CD14-positive monocyte (primary cell): ENCODE results near the gene DSC3. TPM values are rescaled to one million over a fixed set of nuclear protein-coding genes. Genes with fewer than 3 reads are reported as not detected.

ENCODE experiments used
- DNase-seq, 3 donors: peaks; one replicate each; pipeline ENCODE4 v3.0.0-alpha.2; 2011 to 2022
- H2AFZ ChIP-seq: 2 replicates; pipeline ENCODE4 v1.6.0; 2012; ENCODE audit warnings: mild to moderate bottlenecking, low read depth, low read length, inconsistent platforms; ENCODE audit not compliant: insufficient read depth, poor library complexity, severe bottlenecking
- H3K27ac ChIP-seq, 2 donors: 1 replicate in 1 of 2; 2 replicates in 1 of 2; pipeline ENCODE4 v1.5.1; 2012 to 2013; ENCODE audit warnings: low read length in 2 of 2, control low read depth in 1 of 2, inconsistent platforms in 1 of 2, low read depth in 1 of 2, mild to moderate bottlenecking in 1 of 2
- H3K27me3 ChIP-seq, 2 donors: one replicate each; pipeline versions ENCODE4 v1.6.0 to v1.6.1; 2011 to 2013; ENCODE audit warnings: low read length in 2 of 2; ENCODE audit not compliant: control insufficient read depth in 2 of 2, insufficient read depth in 2 of 2
- H3K36me3 ChIP-seq, 2 donors: replicated peaks in 1 of 2; 1 replicate in 1 of 2; 2 replicates in 1 of 2; pipeline versions ENCODE4 v1.5.1 to v1.6.1; 2012 to 2013; ENCODE audit warnings: low read length in 2 of 2, control low read depth in 1 of 2, inconsistent platforms in 1 of 2, mild to moderate bottlenecking in 1 of 2; ENCODE audit not compliant: insufficient read depth in 2 of 2, control insufficient read depth in 1 of 2
- H3K4me1 ChIP-seq, 2 donors: 1 replicate in 1 of 2; 2 replicates in 1 of 2; pipeline versions ENCODE4 v1.5.1 to v1.6.1; 2012 to 2013; ENCODE audit warnings: low read length in 2 of 2, control low read depth in 1 of 2, inconsistent platforms in 1 of 2, mild to moderate bottlenecking in 1 of 2, moderate library complexity in 1 of 2; ENCODE audit not compliant: insufficient read depth in 2 of 2, control insufficient read depth in 1 of 2
- H3K4me2 ChIP-seq: replicated peaks from 2 replicates; pipeline ENCODE3; 2012; ENCODE audit warnings: low read length, moderate library complexity, mild to moderate bottlenecking; ENCODE audit not compliant: poor library complexity, severe bottlenecking; ENCODE audit errors: extremely low read depth
- H3K4me3 ChIP-seq, 3 experiments: fragments of 200-600 bp in 1 of 3; sonication (generic) in 1 of 3; replicated peaks in 1 of 3; 1 replicate in 2 of 3; 2 replicates in 1 of 3; pipeline ENCODE4 v1.5.1; 2011 to 2013; ENCODE audit warnings: low read length in 3 of 3, mild to moderate bottlenecking in 3 of 3, control low read depth in 2 of 3, low read depth in 2 of 3, inconsistent platforms in 1 of 3, moderate library complexity in 1 of 3
- H3K79me2 ChIP-seq: 2 replicates; pipeline ENCODE4 v1.6.0; 2012; ENCODE audit warnings: mild to moderate bottlenecking, control low read depth, inconsistent platforms, low read length, moderate library complexity; ENCODE audit not compliant: insufficient read depth
- H3K9ac ChIP-seq: 2 replicates; pipeline ENCODE4 v1.6.0; 2017; ENCODE audit warnings: low read length, mild to moderate bottlenecking; ENCODE audit not compliant: insufficient read depth, poor library complexity, severe bottlenecking
- H3K9me3 ChIP-seq, 2 donors: replicated peaks in 1 of 2; 1 replicate in 1 of 2; 2 replicates in 1 of 2; pipeline versions ENCODE4 v1.5.1 to v1.6.1; 2012 to 2013; ENCODE audit warnings: low read length in 2 of 2, control low read depth in 1 of 2; ENCODE audit not compliant: control insufficient read depth in 1 of 2, insufficient read depth in 1 of 2
- H4K20me1 ChIP-seq: 2 replicates; pipeline ENCODE4 v1.6.0; 2012; ENCODE audit warnings: mild to moderate bottlenecking, low read length, control low read depth, moderate library complexity; ENCODE audit not compliant: insufficient read depth
- H3K27ac Mint-ChIP-seq, 7 donors: one replicate each; pipeline ENCODE4 v1.8.0; 2020; ENCODE audit warnings: mild to moderate bottlenecking in 7 of 7, mixed read lengths in 7 of 7, moderate library complexity in 6 of 7, inconsistent platforms in 2 of 7
- H3K27me3 Mint-ChIP-seq, 3 donors: one replicate each; pipeline ENCODE4 v1.8.0; 2021 to 2022; ENCODE audit warnings: low read depth in 3 of 3, mild to moderate bottlenecking in 3 of 3, mixed read lengths in 3 of 3, moderate library complexity in 3 of 3, inconsistent platforms in 1 of 3
- H3K36me3 Mint-ChIP-seq, 2 donors: one replicate each; pipeline ENCODE4 v1.8.0; 2020; ENCODE audit warnings: mixed read lengths in 2 of 2, inconsistent platforms in 1 of 2, mild to moderate bottlenecking in 1 of 2
- H3K4me1 Mint-ChIP-seq: one replicate; pipeline ENCODE4 v1.8.0; 2020; ENCODE audit warnings: mild to moderate bottlenecking, mixed read lengths
- H3K4me3 Mint-ChIP-seq, 2 donors: one replicate each; pipeline ENCODE4 v1.8.0; 2020; ENCODE audit warnings: mild to moderate bottlenecking in 2 of 2, mixed read lengths in 2 of 2, moderate library complexity in 1 of 2
- H3K9me3 Mint-ChIP-seq, 7 donors: one replicate each; pipeline ENCODE4 v1.8.0; 2020 to 2022; ENCODE audit warnings: mixed read lengths in 7 of 7, mild to moderate bottlenecking in 6 of 7, moderate library complexity in 6 of 7, inconsistent platforms in 2 of 7
- CTCF ChIP-seq: fragments of 200-600 bp; IDR thresholded peaks from one replicate; pipeline ENCODE4 v1.8.0; 2022; ENCODE audit warnings: antibody characterized with exemption, mild to moderate bottlenecking
- WGBS: methylation state at CpG from one replicate; pipeline ENCODE4 v1.1.5; 2013; ENCODE audit warnings: missing lambda C conversion rate; ENCODE audit not compliant: insufficient coverage; 5-methylcytosine and 5-hydroxymethylcytosine counted together
- intact Hi-C, 2 donors: fragments of 100-400 bp; cut with micrococcal nuclease; formaldehyde crosslinking; loops; one replicate each; pipeline versions ENCODE4 v1.15.0 to v1.15.1; 2023
- polyA plus RNA-seq, 3 donors: library from polyadenylated mRNA; depleted of rRNA in 1 of 3; unstranded in 2 of 3; stranded (reverse) in 1 of 3; fragments of 300-500 nt in 2 of 3; fragments of >200 nt in 1 of 3; fragmentation: Illumina TruSeq in 2 of 3; gene quantifications; 1 replicate in 2 of 3; 2 replicates in 1 of 3; pipeline ENCODE4 v1.2.3, GENCODE V29; 2012 to 2021

The DSC3 gene
- polyA plus RNA-seq, 3 donors = not detected

- H2AFZ ChIP-seq = no peak overlapping the region
- Mint-ChIP-seq H3K4me1 (no peaks in the 10 kb centered on the region), H3K4me3 (no peak overlapping the region), H3K9me3 (peaks cover 1 to 8% (median 3%) of the 10 kb centered on the region in 7 donors), H3K27ac (no peak overlapping the region), H3K36me3 (no peaks in the 10 kb centered on the region), H3K27me3 (peaks cover 0 to 9% (median 5%) of the 10 kb centered on the region in 3 donors)
- H3K4me1 ChIP-seq = no peaks in the 10 kb centered on the region
- H3K4me2 ChIP-seq = no peak overlapping the region
- TF ChIP-seq CTCF = no peak
- intact Hi-C loops = no loop called here
- WGBS = no CpG with 5 or more reads among the region's 2 CpGs
- no peaks in the 10 kb centered on the region for H3K9me3 ChIP-seq
- no peak overlapping the region for H3K4me3 ChIP-seq
- no peaks in the 10 kb centered on the region for H3K27me3 ChIP-seq
- no peak overlapping the region for H3K27ac ChIP-seq
- H3K79me2 ChIP-seq = no peaks in the 10 kb centered on the region
- no peak for DNase-seq
- H4K20me1 ChIP-seq = no peaks in the 10 kb centered on the region
- no peak overlapping the region for H3K9ac ChIP-seq
- H3K36me3 ChIP-seq = no peaks in the 10 kb centered on the region
Observed at GRCh38 chr18:31056296-31056695, 13.8 kb upstream of the DSC3 start.

GRCh38 chr18:31050635-31051034, 8.1 kb upstream of the DSC3 start:
- DNase-seq = no peak
- H3K79me2 ChIP-seq = no peaks in the 10 kb centered on the region
- TF ChIP-seq CTCF = no peak
- peaks cover 6 to 11% of the 10 kb centered on the region in 2 donors for H3K27me3 ChIP-seq
- H4K20me1 ChIP-seq = no peaks in the 10 kb centered on the region
- Mint-ChIP-seq H3K27me3 (peaks cover 1 to 15% (median 4%) of the 10 kb centered on the region in 3 donors), H3K4me1 (no peaks in the 10 kb centered on the region), H3K36me3 (no peaks in the 10 kb centered on the region), H3K4me3 (no peak overlapping the region), H3K27ac (no peak overlapping the region), H3K9me3 (peaks cover 1 to 8% (median 3%) of the 10 kb centered on the region in 7 donors)
- H3K4me2 ChIP-seq = no peak overlapping the region
- 100% methylated on average over 2 of the region's 3 CpGs for WGBS
- no peak overlapping the region for H3K4me3 ChIP-seq
- H3K9me3 ChIP-seq = no peaks in the 10 kb centered on the region
- H3K9ac ChIP-seq = no peak overlapping the region
- H2AFZ ChIP-seq = no peak overlapping the region
- intact Hi-C loops = no loop called here
- no peak overlapping the region for H3K27ac ChIP-seq
- H3K36me3 ChIP-seq = no peaks in the 10 kb centered on the region
- no peaks in the 10 kb centered on the region for H3K4me1 ChIP-seq
